Measurements from ENCODE around the gene ABCC5. TPM values are rescaled to one million over a fixed set of nuclear protein-coding genes. Genes with fewer than 3 reads are reported as not detected.

Gene ABCC5
- total RNA-seq, 4 donors from 2014 or later, result 34.9 to 61.2 (median 45.0) TPM

DNA sequence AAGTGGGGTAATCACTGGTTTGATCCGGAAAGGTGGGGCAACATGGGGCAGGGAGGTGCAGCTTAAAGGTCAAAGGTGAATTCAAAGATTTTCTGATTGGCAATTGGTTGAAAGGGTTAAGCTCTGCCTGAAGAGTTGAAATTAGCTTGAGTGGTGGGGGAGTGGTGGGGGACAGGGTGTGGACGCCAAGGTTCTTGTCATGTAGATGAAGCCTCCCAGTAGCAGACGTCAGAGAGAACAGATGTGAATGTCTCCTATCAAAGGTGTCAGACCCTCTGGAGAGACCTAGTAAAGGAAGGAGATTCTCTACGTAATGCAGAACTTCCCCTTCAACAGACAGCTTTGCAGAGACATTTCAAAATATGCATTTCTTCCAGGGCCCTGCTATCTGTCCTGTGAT, 62.8 kb downstream of the ABCC5 start:
- Histone ChIP-seq H3K9me3 (no peaks in the 10 kb centered on the region), H3K27ac (no peak overlapping the region), H3K4me3 (no peak overlapping the region), H3K36me3 (peaks cover 3 to 74% (median 5%) of the 10 kb centered on the region in 3 donors), H3K4me1 (no peaks in the 10 kb centered on the region), H3K27me3 (no peaks in the 10 kb centered on the region)
- WGBS, 2 donors, result 72 to 75% methylated on average over 4 of the region's 4 CpGs
- DNase-seq (ENCODE audit: low spot score in 2 of 2), result no peak
- TF ChIP-seq EP300 (IDR thresholded peaks at IDR 0.05) (no peak), POLR2A (IDR thresholded peaks at IDR 0.05) (no peak)
- TF ChIP-seq, protein P1, sequence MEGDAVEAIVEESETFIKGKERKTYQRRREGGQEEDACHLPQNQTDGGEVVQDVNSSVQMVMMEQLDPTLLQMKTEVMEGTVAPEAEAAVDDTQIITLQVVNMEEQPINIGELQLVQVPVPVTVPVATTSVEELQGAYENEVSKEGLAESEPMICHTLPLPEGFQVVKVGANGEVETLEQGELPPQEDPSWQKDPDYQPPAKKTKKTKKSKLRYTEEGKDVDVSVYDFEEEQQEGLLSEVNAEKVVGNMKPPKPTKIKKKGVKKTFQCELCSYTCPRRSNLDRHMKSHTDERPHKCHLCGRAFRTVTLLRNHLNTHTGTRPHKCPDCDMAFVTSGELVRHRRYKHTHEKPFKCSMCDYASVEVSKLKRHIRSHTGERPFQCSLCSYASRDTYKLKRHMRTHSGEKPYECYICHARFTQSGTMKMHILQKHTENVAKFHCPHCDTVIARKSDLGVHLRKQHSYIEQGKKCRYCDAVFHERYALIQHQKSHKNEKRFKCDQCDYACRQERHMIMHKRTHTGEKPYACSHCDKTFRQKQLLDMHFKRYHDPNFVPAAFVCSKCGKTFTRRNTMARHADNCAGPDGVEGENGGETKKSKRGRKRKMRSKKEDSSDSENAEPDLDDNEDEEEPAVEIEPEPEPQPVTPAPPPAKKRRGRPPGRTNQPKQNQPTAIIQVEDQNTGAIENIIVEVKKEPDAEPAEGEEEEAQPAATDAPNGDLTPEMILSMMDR (IDR thresholded peaks at IDR 0.05), result no peak

DNA sequence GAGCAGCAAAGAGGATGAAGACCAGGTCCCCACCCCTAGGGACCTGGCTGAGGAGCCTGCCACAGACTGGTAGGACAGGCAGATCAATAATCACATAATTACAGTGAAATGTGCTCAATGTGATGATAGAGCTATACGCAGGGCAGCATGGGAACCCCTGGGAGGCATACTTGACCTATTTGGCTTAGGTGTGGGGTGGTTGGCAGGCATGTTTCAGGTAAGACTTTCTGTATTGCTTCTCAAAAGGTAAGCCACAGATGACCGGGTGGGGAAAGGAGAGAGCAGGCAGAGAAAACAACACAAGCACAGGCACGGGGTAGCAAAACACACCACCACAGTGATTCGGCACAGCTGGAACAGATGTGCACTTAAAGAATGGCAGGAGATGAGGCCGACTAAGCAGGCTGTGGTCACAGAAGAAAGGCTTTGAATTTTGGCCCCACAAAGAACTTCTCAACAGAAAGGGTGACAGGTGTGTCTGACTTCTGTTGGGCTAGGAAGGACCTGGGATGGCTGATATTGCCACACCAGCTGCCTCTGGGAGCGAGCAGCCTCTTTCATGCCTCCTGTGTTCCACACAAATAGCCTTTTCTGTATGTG, 64.1 kb downstream of the ABCC5 start:
- Histone ChIP-seq H3K4me3 (no peak overlapping the region), H3K4me1 (no peaks in the 10 kb centered on the region), H3K27ac (no peak overlapping the region), H3K36me3 (peaks cover 1 to 74% (median 5%) of the 10 kb centered on the region in 3 donors), H3K9me3 (no peaks in the 10 kb centered on the region), H3K27me3 (no peaks in the 10 kb centered on the region)
- 90 to 93% methylated on average over 6 of the region's 6 CpGs for WGBS, 2 donors
- DNase-seq (ENCODE audit: low spot score in 2 of 2), result no peak
- TF ChIP-seq, protein P1 (IDR thresholded peaks at IDR 0.05), result no peak
- TF ChIP-seq EP300 (IDR thresholded peaks at IDR 0.05) (no peak), POLR2A (IDR thresholded peaks at IDR 0.05) (no peak)

DNA sequence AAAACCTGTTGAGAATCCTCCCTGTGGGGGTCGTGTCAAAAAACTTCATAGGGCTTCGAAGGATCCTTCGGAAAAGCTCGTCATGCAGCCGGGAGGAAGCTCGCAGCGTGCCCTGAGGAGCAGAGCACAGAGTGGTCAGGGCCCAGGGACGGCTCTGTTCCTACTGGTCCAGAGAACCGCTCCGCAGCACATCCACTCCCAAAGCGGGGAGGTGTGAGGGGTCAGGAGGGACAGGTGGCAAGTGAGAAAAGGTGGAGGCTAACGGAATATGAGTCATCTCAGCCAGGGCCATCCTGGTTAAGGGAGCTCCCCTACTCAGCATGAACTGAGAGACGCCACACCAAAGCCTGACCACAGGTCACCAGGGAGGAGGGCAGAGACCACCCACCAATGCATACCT, 66.2 kb downstream of the ABCC5 start:
- H3K4me3 ChIP-seq, result no peak overlapping the region
- peaks cover 0 to 79% (median 8%) of the 10 kb centered on the region in 3 donors for H3K36me3 ChIP-seq
- no peak for DNase-seq (ENCODE audit: low spot score in 2 of 2)
- H3K27me3 ChIP-seq, result no peaks in the 10 kb centered on the region
- WGBS, 2 donors, result 87 to 91% methylated on average over 13 of the region's 13 CpGs
- no peak overlapping the region for H3K27ac ChIP-seq
- H3K9me3 ChIP-seq, result no peaks in the 10 kb centered on the region
- no peak for TF ChIP-seq POLR2A (IDR thresholded peaks at IDR 0.05)
- no peak for TF ChIP-seq EP300 (IDR thresholded peaks at IDR 0.05)
- TF ChIP-seq, protein P1 (IDR thresholded peaks at IDR 0.05), result no peak
- no peaks in the 10 kb centered on the region for H3K4me1 ChIP-seq

DNA sequence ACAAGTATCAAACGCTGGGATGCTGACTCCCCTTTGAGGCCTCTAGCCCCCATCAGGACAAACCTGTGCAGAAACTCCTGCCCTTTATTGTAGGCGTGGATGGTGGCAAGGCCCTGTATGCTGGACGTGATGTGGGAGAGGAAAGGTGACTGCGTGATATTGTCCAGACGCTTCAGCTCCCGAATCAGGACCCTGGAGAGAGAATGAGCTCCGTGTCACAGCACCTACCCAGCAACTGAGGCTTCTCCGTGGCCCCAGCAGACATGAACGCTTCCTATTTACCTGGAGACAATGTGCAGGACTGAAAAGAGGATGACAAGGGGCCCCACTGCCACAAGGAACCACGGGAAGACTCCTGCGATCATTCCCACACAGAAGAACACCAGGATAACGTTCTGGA, 68.0 kb downstream of the ABCC5 start:
- TF ChIP-seq EP300 (IDR thresholded peaks at IDR 0.05) (no peak), POLR2A (IDR thresholded peaks at IDR 0.05) (no peak)
- TF ChIP-seq, protein P1 (IDR thresholded peaks at IDR 0.05), result no peak
- Histone ChIP-seq H3K27ac (no peak overlapping the region), H3K4me3 (no peak overlapping the region), H3K36me3 (peaks cover 0 to 90% (median 5%) of the 10 kb centered on the region in 3 donors), H3K4me1 (no peaks in the 10 kb centered on the region), H3K9me3 (no peaks in the 10 kb centered on the region), H3K27me3 (no peaks in the 10 kb centered on the region)
- WGBS, 2 donors, result 72 to 90% methylated on average over 12 of the region's 12 CpGs
- DNase-seq (ENCODE audit: low spot score in 2 of 2), result no peak

DNA sequence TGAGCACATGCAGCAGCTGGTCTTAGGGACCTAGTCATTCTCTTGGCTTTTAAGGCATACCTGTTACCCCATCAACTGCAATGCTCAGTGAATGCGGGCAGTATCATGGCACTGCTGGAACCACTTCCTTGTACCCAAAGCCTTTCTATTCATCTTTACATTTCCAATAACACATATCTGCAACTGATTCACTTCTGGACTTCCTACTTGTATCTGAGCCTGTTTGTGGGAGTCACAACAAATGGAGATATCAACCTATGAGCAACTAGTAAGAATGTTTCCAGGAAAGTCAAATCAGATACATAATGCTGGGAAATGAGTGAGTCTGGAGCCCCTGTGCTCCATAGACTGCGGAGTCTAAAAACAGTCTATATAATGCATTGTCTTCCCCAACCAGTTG, 71.6 kb downstream of the ABCC5 start:
- TF ChIP-seq EP300 (IDR thresholded peaks at IDR 0.05) (no peak), POLR2A (IDR thresholded peaks at IDR 0.05) (no peak)
- TF ChIP-seq, protein P1 (IDR thresholded peaks at IDR 0.05), result no peak
- Histone ChIP-seq H3K4me3 (no peak overlapping the region), H3K36me3 (peaks cover 0 to 99% (median 3%) of the 10 kb centered on the region in 3 donors), H3K9me3 (no peaks in the 10 kb centered on the region), H3K4me1 (no peaks in the 10 kb centered on the region), H3K27ac (no peak overlapping the region), H3K27me3 (no peaks in the 10 kb centered on the region)
- no peak for DNase-seq (ENCODE audit: low spot score in 2 of 2)
- 95 to 96% methylated on average over 2 of the region's 2 CpGs for whole genome bisulfite sequencing, 2 donors

Data from tibial nerve (tissue), 4 donors.